ENCODE measurements around the gene ATP8A2.
"Not testable (repeated sequence)": the region's sequence is repeated elsewhere in the genome, so short reads cannot be mapped to it uniquely, and the experiment has no call there.

Gene ATP8A2

GRCh38 chr13:25819856-25820530 lies 448.2 kb downstream of the ATP8A2 start:
- no peak for TF ChIP-seq CTCF (IDR thresholded peaks at IDR 0.05)
- peaks cover 10% of the 10 kb centered on the region for H3K36me3 Mint-ChIP-seq (ENCODE audit: low read depth)
- H3K27me3 Mint-ChIP-seq (ENCODE audit: low read depth, poor library complexity): peaks cover 4% of the 10 kb centered on the region
- H3K9me3 Mint-ChIP-seq: peaks cover 21% of the 10 kb centered on the region
- H3K4me3 Mint-ChIP-seq: no peak overlapping the region
- DNase-seq: no peak
- no peak overlapping the region for H3K27ac Mint-ChIP-seq
- peaks cover 17% of the 10 kb centered on the region for H3K4me1 Mint-ChIP-seq

GRCh38 chr13:25821776-25822175 lies 450.0 kb downstream of the ATP8A2 start:
- DNase-seq: no peak
- peaks cover 10% of the 10 kb centered on the region for H3K27me3 Mint-ChIP-seq (ENCODE audit: low read depth, poor library complexity)
- TF ChIP-seq CTCF (IDR thresholded peaks at IDR 0.05): no peak
- H3K36me3 Mint-ChIP-seq (ENCODE audit: low read depth): peaks cover 10% of the 10 kb centered on the region
- peaks cover 10% of the 10 kb centered on the region for H3K4me1 Mint-ChIP-seq
- no peak overlapping the region for H3K27ac Mint-ChIP-seq
- peaks cover 21% of the 10 kb centered on the region for H3K9me3 Mint-ChIP-seq
- no peak overlapping the region for H3K4me3 Mint-ChIP-seq

DNA sequence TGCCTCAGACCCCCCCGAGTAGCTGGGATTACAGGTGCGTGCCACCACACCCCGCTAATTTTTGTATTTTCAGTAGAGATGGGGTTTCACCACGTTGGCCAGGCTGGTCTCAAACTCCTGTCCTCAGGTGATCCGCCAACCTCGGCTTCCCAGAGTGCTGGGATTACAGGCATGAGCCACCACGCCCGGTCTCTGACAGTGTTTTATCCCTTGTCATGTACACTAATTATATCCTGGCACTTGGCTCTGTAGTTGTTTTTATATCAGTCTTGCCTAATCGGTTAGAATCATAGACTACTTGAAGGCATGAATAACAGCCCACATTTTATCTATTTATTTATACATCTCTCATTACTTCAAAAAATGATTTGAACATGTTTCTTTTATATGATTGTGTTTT lies 455.4 kb downstream of the ATP8A2 start:
- peaks cover 13% of the 10 kb centered on the region for H3K27me3 Mint-ChIP-seq (ENCODE audit: low read depth, poor library complexity)
- peaks cover 21% of the 10 kb centered on the region for H3K9me3 Mint-ChIP-seq
- not testable (repeated sequence) for H3K27ac Mint-ChIP-seq; H3K4me3 Mint-ChIP-seq; H3K36me3 Mint-ChIP-seq (ENCODE audit: low read depth); DNase-seq
- peaks cover 14% of the 10 kb centered on the region for H3K4me1 Mint-ChIP-seq

GRCh38 chr13:25827831-25828465 lies 456.2 kb downstream of the ATP8A2 start:
- no peak for DNase-seq
- Mint-ChIP-seq H3K9me3 (peaks cover 18% of the 10 kb centered on the region), H3K27me3 (ENCODE audit: low read depth, poor library complexity) (peaks cover 13% of the 10 kb centered on the region), H3K27ac (no peak overlapping the region), H3K4me3 (no peak overlapping the region), H3K4me1 (peaks cover 14% of the 10 kb centered on the region), H3K36me3 (ENCODE audit: low read depth) (peaks cover 6% of the 10 kb centered on the region)
- no peak for TF ChIP-seq CTCF (IDR thresholded peaks at IDR 0.05)

GRCh38 chr13:25833761-25834160 lies 462.0 kb downstream of the ATP8A2 start:
- no peaks in the 10 kb centered on the region for H3K9me3 Mint-ChIP-seq
- peaks cover 2% of the 10 kb centered on the region for H3K27me3 Mint-ChIP-seq (ENCODE audit: low read depth, poor library complexity)
- no peak for DNase-seq
- no peaks in the 10 kb centered on the region for H3K36me3 Mint-ChIP-seq (ENCODE audit: low read depth)
- peaks cover 32% of the 10 kb centered on the region for H3K4me1 Mint-ChIP-seq
- no peak for TF ChIP-seq CTCF (IDR thresholded peaks at IDR 0.05)
- H3K27ac Mint-ChIP-seq: no peak overlapping the region
- no peak overlapping the region for H3K4me3 Mint-ChIP-seq

DNA sequence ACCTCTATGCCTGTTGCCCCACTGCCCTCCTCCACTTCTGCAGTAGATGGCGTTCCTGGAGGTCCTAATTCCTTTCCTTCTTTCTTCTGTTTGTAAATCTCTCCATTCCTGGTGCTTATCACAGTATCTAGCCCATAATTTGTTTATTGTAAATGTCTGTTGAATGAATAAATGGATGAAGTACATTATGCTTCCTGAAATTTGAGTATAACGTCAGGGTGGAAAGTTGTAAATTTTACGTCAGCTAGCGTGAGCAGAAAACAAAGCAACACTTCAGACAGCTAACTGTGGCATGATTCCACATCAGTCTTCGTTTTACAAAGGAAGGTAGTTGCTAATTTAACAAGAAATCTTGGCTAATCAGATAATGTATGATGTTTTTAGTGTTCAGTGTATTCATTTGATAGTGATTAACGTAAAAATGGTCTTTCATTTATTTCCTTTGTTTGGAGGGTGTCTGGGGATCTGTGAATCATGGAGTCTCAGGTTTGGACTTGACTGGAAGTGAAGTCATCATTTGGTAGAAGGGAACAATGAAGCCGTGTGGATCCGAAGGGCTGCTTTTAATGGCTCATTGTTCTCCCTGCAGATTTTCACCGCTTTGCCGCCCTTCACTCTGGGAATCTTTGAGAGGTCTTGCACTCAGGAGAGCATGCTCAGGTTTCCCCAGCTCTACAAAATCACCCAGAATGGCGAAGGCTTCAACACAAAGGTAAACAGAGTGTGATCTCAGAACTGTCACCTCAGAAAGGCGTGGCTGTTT lies 465.0 kb downstream of the ATP8A2 start:
- DNase-seq: no peak
- Mint-ChIP-seq H3K27me3 (ENCODE audit: low read depth, poor library complexity) (peaks cover 2% of the 10 kb centered on the region), H3K4me1 (peaks cover 56% of the 10 kb centered on the region), H3K27ac (peak overlapping the region; percentile 92), H3K4me3 (no peak overlapping the region), H3K9me3 (peaks cover 7% of the 10 kb centered on the region), H3K36me3 (ENCODE audit: low read depth) (no peaks in the 10 kb centered on the region)
- TF ChIP-seq CTCF (IDR thresholded peaks at IDR 0.05): no peak

Measured in nephron progenitor cell (in vitro differentiated cells).